ENCODE measurements around the gene RBM19. TPM values are rescaled to one million over a fixed set of nuclear protein-coding genes. Genes with fewer than 3 reads are reported as not detected.
"Not testable (repeated sequence)": the region's sequence is repeated elsewhere in the genome, so short reads cannot be mapped to it uniquely, and the experiment has no call there.

RBM19 gene
- total RNA-seq, 1 donor from 2014 or later: 33.6 TPM

- H3K27me3 ChIP-seq (ENCODE audit: low read depth): no peaks in the 10 kb centered on the region
- H3K27ac ChIP-seq: no peak overlapping the region
- intact Hi-C loops (cut with DNase I): no loop called here
- H3K36me3 ChIP-seq: peaks cover 60% of the 10 kb centered on the region
- H3K9me3 ChIP-seq: no peaks in the 10 kb centered on the region
- ATAC-seq: no peak
- H3K4me3 ChIP-seq: no peak overlapping the region
- H3K4me1 ChIP-seq: no peaks in the 10 kb centered on the region
- DNase-seq: no peak
- TF ChIP-seq CTCF (IDR thresholded peaks at IDR 0.05): no peak
Measured at GRCh38 chr12:113908584-113909100, 57.5 kb downstream of the RBM19 start.

GRCh38 chr12:113907446-113908180 is 58.5 kb downstream of the RBM19 start:
- no peaks in the 10 kb centered on the region for H3K27me3 ChIP-seq (ENCODE audit: low read depth)
- no peak overlapping the region for H3K27ac ChIP-seq
- no peaks in the 10 kb centered on the region for H3K9me3 ChIP-seq
- no peak for ATAC-seq
- peaks cover 60% of the 10 kb centered on the region for H3K36me3 ChIP-seq
- H3K4me3 ChIP-seq: no peak overlapping the region
- TF ChIP-seq CTCF (IDR thresholded peaks at IDR 0.05): no peak
- intact Hi-C loops (cut with DNase I): no loop called here
- no peaks in the 10 kb centered on the region for H3K4me1 ChIP-seq
- no peak for DNase-seq

- intact Hi-C loops (cut with DNase I): no loop called here
- Histone ChIP-seq H3K4me3 (no peak overlapping the region), H3K36me3 (peaks cover 51% of the 10 kb centered on the region), H3K27me3 (ENCODE audit: low read depth) (no peaks in the 10 kb centered on the region), H3K9me3 (no peaks in the 10 kb centered on the region), H3K27ac (no peak overlapping the region), H3K4me1 (no peaks in the 10 kb centered on the region)
- ATAC-seq: no peak
- no peak for TF ChIP-seq CTCF (IDR thresholded peaks at IDR 0.05)
- DNase-seq: no peak
Measured at GRCh38 chr12:113906411-113907200, 59.5 kb downstream of the RBM19 start.

- no peaks in the 10 kb centered on the region for H3K9me3 ChIP-seq
- H3K27ac ChIP-seq: no peak overlapping the region
- intact Hi-C loops (cut with DNase I): no loop called here
- no peak for ATAC-seq
- H3K4me3 ChIP-seq: no peak overlapping the region
- H3K36me3 ChIP-seq: peaks cover 43% of the 10 kb centered on the region
- DNase-seq: no peak
- TF ChIP-seq CTCF (IDR thresholded peaks at IDR 0.05): no peak
- H3K27me3 ChIP-seq (ENCODE audit: low read depth): no peaks in the 10 kb centered on the region
- H3K4me1 ChIP-seq: no peaks in the 10 kb centered on the region
Measured at GRCh38 chr12:113905829-113906228, 60.3 kb downstream of the RBM19 start.

- H3K36me3 ChIP-seq: peaks cover 23% of the 10 kb centered on the region
Measured at GRCh38 chr12:113903381-113903863, 62.7 kb downstream of the RBM19 start.

GRCh38 chr12:113901319-113901718 is 64.8 kb downstream of the RBM19 start:
- H3K9me3 ChIP-seq; H3K4me3 ChIP-seq; H3K27me3 ChIP-seq (ENCODE audit: low read depth); intact Hi-C loops (cut with DNase I); H3K4me1 ChIP-seq; ATAC-seq; DNase-seq; H3K27ac ChIP-seq: not testable (repeated sequence)
- H3K36me3 ChIP-seq: peaks cover 20% of the 10 kb centered on the region

More at GRCh38 chr12:113903381-113903863, 62.7 kb downstream of the RBM19 start:
- ATAC-seq (no peak), DNase-seq (no peak)
- H3K4me1 ChIP-seq: no peaks in the 10 kb centered on the region
- intact Hi-C loops (cut with DNase I): no loop called here
- H3K9me3 ChIP-seq: no peaks in the 10 kb centered on the region
- no peak for TF ChIP-seq CTCF (IDR thresholded peaks at IDR 0.05)
- H3K27ac ChIP-seq: no peak overlapping the region
- H3K4me3 ChIP-seq: no peak overlapping the region
- no peaks in the 10 kb centered on the region for H3K27me3 ChIP-seq (ENCODE audit: low read depth)
